Epithelial cell of proximal tubule (primary cell): ENCODE measurements around the gene ALCAM. TPM values are rescaled to one million over a fixed set of nuclear protein-coding genes. Genes with fewer than 3 reads are reported as not detected.

ENCODE experiments used
- DNase-seq: peaks from one replicate; pipeline ENCODE4 v3.0.0-alpha.2; 2011; ENCODE audit warnings: low read depth
- H3K4me3 ChIP-seq: 2 replicates; pipeline ENCODE4 v1.5.1; 2011; ENCODE audit warnings: low read depth, mild to moderate bottlenecking, low read length
- total RNA-seq: library from RNA; depleted of rRNA; stranded (reverse); fragments of >200 nt; gene quantifications from 2 replicates; pipeline ENCODE4 v1.2.3, GENCODE V29; 2015
- TF ChIP-seq, protein P1 (sequence below): conservative IDR thresholded peaks from 2 replicates; pipeline ENCODE4 v1.5.1; 2012; ENCODE audit warnings: low read depth, mild to moderate bottlenecking, low read length

The ALCAM gene
- total RNA-seq, 1 donor from 2014 or later: 121 TPM

DNA sequence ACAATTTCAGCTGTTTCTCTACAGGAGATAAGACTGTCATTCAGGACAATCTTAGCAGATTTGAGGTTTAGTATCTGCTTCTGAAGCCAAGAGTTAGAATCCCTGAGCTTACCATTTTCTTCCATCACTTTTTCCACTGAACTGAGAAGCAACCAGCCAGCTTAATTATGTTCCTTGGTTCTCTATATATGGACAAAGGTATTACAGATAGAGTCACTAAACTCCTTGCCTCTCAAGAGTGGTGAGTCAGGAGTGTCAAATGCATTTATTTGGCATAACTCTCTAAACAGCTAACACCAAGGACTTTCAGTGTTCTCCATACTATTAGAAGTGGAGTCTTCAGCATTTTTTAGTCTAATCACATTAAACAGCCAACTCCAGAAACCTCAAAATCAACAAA, 239.3 kb downstream of the ALCAM start:
- no peak overlapping the region for H3K4me3 ChIP-seq
- no peak for DNase-seq
- TF ChIP-seq, protein P1, sequence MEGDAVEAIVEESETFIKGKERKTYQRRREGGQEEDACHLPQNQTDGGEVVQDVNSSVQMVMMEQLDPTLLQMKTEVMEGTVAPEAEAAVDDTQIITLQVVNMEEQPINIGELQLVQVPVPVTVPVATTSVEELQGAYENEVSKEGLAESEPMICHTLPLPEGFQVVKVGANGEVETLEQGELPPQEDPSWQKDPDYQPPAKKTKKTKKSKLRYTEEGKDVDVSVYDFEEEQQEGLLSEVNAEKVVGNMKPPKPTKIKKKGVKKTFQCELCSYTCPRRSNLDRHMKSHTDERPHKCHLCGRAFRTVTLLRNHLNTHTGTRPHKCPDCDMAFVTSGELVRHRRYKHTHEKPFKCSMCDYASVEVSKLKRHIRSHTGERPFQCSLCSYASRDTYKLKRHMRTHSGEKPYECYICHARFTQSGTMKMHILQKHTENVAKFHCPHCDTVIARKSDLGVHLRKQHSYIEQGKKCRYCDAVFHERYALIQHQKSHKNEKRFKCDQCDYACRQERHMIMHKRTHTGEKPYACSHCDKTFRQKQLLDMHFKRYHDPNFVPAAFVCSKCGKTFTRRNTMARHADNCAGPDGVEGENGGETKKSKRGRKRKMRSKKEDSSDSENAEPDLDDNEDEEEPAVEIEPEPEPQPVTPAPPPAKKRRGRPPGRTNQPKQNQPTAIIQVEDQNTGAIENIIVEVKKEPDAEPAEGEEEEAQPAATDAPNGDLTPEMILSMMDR: no peak

DNA sequence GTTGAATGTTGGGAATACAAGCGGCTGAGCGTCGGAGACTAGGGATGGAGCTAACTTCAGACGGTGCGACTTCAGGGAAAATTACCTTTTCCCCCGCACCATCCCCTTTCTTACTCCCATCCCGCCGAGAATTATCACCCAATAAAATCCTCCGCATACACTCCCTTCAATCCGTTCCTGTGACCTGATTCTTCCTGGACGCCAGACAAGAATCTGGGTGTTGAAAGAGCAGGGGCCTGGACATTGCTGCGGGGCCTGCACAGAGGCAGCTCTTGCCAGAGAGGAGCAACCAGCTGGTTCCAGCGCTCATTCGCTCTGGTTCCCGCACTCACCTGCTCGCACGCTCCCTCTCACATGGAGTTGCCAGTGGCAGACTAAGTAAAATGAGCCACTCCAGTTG, 241.9 kb downstream of the ALCAM start:
- TF ChIP-seq, protein P1: no peak
- no peak for DNase-seq
- H3K4me3 ChIP-seq: no peak overlapping the region

DNA sequence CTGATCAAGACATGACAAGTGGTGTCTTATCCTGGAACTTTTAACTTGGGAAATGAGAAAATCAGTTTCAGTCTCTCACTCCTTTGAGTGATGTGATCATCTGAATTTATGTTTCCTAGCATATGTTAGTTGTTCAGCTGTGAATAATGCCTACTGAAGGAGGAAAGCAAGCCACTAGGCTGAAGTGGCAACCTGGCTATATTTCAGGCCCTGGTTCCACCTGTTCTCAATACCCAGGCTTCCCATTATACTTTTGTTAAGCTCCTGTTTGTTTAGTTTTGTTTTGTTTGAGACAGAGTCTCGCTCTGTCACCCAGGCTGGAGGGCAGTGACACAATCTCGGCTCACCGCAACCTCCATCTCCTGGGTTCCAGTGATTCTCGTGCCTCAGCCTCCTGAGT, 243.8 kb downstream of the ALCAM start:
- DNase-seq: no peak
- TF ChIP-seq, protein P1: no peak
- H3K4me3 ChIP-seq: no peak overlapping the region

DNA sequence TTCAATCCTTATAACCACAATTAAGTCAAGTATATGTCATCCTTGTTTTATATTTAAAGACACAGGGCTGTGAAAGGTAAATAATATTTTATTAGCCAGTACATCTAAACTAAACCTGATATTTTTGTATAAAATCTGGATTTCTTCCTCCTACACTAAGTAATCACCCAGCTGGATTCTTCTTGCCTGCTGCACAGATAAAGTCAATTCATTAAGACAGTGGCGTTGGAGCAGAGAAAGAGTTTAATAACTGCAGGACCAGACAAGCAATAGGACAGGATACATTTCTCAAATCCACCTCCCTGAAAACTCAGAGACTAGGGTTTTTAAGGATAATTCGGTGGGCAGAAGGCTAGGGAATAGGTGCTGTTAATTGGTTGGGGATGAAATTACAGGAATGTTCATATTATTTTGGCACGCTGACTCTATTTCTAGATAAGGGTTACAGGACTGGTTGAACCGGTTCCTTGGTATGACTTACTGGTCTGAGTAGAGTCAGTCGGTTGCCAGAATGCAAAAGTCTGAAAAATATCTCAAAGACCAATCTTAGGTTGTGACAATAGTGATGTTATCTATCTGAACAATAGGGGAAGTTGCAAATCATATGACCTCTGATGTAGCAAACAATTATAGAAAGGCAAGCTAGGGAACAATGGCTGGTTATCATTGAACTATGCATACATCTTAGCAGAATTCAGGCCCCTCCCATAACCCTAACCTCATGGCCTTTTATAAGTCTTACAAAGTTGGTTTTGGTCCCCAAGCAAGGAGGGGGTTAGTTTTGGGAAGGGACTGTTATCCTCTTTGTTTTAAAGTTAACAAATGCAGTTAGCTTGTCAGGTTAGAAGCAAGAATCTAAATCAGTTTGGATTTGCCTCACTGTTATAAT, 244.8 kb downstream of the ALCAM start:
- H3K4me3 ChIP-seq: no peak overlapping the region
- no peak for DNase-seq
- TF ChIP-seq, protein P1: no peak

DNA sequence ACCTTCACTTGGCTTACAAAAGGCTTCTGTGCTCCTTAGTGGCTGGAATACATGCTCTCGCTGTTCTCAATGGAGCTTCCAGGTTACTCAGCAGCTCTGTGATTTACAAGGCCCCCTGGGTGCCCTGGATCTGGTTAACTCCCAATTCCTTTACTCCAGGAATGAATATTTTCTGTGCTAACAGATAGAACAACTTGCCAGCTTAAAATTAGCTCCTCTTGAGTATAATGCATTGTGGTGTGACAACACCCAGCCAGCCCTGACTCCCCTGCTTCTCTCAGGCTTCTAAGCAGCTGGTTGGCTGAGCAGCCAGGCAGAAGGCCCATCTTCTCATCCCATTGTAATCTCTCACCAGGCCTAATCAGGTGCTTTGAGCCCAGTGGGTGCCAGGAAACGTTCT, 246.4 kb downstream of the ALCAM start:
- TF ChIP-seq, protein P1: no peak
- no peak for DNase-seq
- no peak overlapping the region for H3K4me3 ChIP-seq

DNA sequence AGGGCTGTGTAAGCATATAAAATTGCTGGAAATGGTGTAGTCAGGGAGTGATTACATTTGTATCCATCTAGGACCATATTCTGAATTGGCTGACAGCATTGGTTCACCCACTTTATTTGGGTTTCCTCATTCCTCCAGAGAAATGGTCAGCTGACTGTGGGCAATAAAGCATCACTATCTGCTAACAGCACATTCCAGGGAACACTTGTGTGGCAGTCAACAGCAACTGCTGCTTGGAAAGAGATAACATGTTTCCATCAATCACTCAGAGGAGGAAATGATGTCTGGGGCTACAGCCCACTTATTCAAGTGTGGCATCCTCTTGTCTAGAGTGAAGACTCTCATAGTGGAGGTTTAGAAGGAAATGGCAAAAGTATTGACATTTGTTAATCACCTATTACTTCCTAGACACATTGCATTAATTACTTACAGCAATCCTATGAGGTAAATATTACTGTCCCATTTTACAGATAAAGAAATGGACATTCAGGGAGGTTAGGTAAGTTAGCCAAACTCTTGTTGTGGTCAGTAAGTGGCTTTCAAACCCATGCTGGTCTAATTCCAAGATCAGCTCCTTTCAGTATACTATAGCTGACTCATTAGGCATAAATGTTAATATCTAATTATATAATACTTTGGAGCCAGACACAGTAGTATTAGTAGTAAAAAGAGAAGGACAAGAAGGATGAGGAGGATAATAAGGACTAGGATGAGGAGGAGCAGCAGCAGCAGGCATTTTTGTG, 247.8 kb downstream of the ALCAM start:
- H3K4me3 ChIP-seq: no peak overlapping the region
- no peak for DNase-seq
- TF ChIP-seq, protein P1: no peak

DNA sequence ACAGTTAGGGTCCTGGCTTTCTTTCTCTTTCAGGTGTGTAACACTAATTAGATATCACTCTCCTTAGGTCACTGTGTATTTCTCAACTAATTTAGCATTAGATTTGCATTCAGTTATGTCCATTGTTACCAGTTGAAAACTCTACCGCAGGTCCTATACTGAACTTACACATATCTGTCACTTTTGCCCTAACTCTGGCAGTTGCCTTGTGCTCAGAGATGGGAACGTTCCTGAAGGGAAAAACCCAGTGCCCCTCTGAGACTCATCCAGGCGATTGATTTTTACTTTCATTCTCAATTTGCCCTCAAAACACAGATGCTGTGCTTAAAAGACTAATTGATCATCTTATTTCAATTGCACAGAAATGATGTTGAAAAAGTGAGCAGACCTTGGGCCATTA, 249.1 kb downstream of the ALCAM start:
- DNase-seq: no peak
- TF ChIP-seq, protein P1: no peak
- no peak overlapping the region for H3K4me3 ChIP-seq
